ENCODE measurements around the gene SVOPL. TPM values are rescaled to one million over a fixed set of nuclear protein-coding genes. Genes with fewer than 3 reads are reported as not detected.

The SVOPL gene
- total and polyA plus RNA-seq, 10 donors, result 0.13 to 0.97 (median 0.17) TPM; not detected in 7

GRCh38 chr7:138705167-138705566 lies 4.0 kb upstream of the SVOPL start:
- H3K36me3 ChIP-seq, result no peaks in the 10 kb centered on the region
- H3K27me3 ChIP-seq (replicated peaks in 1 of 7), result no peaks in the 10 kb centered on the region
- 17 to 35% (median 26%) methylated on average over 7 of the region's 7 CpGs for WGBS, 5 donors
- intact Hi-C loops (cut with DNase I; ENCODE audit: low total_unique reads), result no loop called here
- no peak overlapping the region for H3K4me3 ChIP-seq
- H3K9me3 ChIP-seq, result no peaks in the 10 kb centered on the region
- H3K27ac ChIP-seq, result no peak overlapping the region
- no peak for TF ChIP-seq POLR2AphosphoS5 (IDR thresholded peaks at IDR 0.05)
- no peak for TF ChIP-seq CTCF (IDR thresholded peaks at IDR 0.05 in 8 of 11, conservative IDR thresholded peaks at IDR 0.05 in 3 of 11)
- TF ChIP-seq POLR2A (IDR thresholded peaks at IDR 0.05), result no peak
- no peaks in the 10 kb centered on the region for H3K4me1 ChIP-seq
- DNase-seq, result no peak

GRCh38 chr7:138701537-138701923 lies 368 bp upstream of the SVOPL start:
- no peaks in the 10 kb centered on the region for H3K36me3 ChIP-seq
- H3K9me3 ChIP-seq, result no peaks in the 10 kb centered on the region
- no peak for DNase-seq
- no peak overlapping the region for H3K27ac ChIP-seq
- 72 to 93% (median 85%) methylated on average over 2 of the region's 2 CpGs for WGBS, 5 donors
- TF ChIP-seq POLR2A (IDR thresholded peaks at IDR 0.05), result no peak
- no peak for TF ChIP-seq CTCF (IDR thresholded peaks at IDR 0.05 in 8 of 11, conservative IDR thresholded peaks at IDR 0.05 in 3 of 11)
- no peak for TF ChIP-seq POLR2AphosphoS5 (IDR thresholded peaks at IDR 0.05)
- H3K4me3 ChIP-seq, result no peak overlapping the region
- no peaks in the 10 kb centered on the region for H3K27me3 ChIP-seq (replicated peaks in 1 of 7)
- no peaks in the 10 kb centered on the region for H3K4me1 ChIP-seq
- intact Hi-C loops (cut with DNase I; ENCODE audit: low total_unique reads), result no loop called here

GRCh38 chr7:138699661-138700060 lies 1.5 kb downstream of the SVOPL start:
- TF ChIP-seq POLR2AphosphoS5 (IDR thresholded peaks at IDR 0.05), result no peak
- no peak for TF ChIP-seq CTCF (IDR thresholded peaks at IDR 0.05 in 8 of 11, conservative IDR thresholded peaks at IDR 0.05 in 3 of 11)
- TF ChIP-seq POLR2A (IDR thresholded peaks at IDR 0.05), result no peak
- DNase-seq, result no peak
- intact Hi-C loops (cut with DNase I; ENCODE audit: low total_unique reads), result no loop called here

GRCh38 chr7:138698281-138698680 lies 2.9 kb downstream of the SVOPL start:
- Histone ChIP-seq H3K4me3 (no peak overlapping the region), H3K27me3 (replicated peaks in 1 of 7) (no peaks in the 10 kb centered on the region), H3K9me3 (no peaks in the 10 kb centered on the region), H3K27ac (no peak overlapping the region), H3K36me3 (no peaks in the 10 kb centered on the region), H3K4me1 (no peaks in the 10 kb centered on the region)
- WGBS, 5 donors, result 89 to 96% (median 93%) methylated on average over 7 of the region's 7 CpGs
- no peak for DNase-seq
- intact Hi-C loops (cut with DNase I; ENCODE audit: low total_unique reads), result no loop called here
- no peak for TF ChIP-seq POLR2A (IDR thresholded peaks at IDR 0.05)
- no peak for TF ChIP-seq CTCF (IDR thresholded peaks at IDR 0.05 in 8 of 11, conservative IDR thresholded peaks at IDR 0.05 in 3 of 11)
- TF ChIP-seq POLR2AphosphoS5 (IDR thresholded peaks at IDR 0.05), result no peak

More at GRCh38 chr7:138699661-138700060, 1.5 kb downstream of the SVOPL start:
- Histone ChIP-seq H3K27me3 (replicated peaks in 1 of 7) (no peaks in the 10 kb centered on the region), H3K9me3 (no peaks in the 10 kb centered on the region), H3K4me1 (no peaks in the 10 kb centered on the region), H3K36me3 (no peaks in the 10 kb centered on the region), H3K4me3 (no peak overlapping the region), H3K27ac (no peak overlapping the region)
- WGBS, 5 donors, result 78 to 92% (median 90%) methylated on average over 9 of the region's 9 CpGs

Data from spleen (tissue), 11 donors.